Transverse colon (tissue), 3 donors: Measurements from ENCODE around the gene WSCD2.

Source experiments
- CTCF ChIP-seq, 5 experiments: fragments of 200-600 bp in 3 of 5; fragments of 450-650 bp in 2 of 5; sonication (generic) in 3 of 5; IDR thresholded peaks; 1 replicate in 2 of 5; 2 replicates in 3 of 5; pipeline ENCODE4 v1.5.1; 2016 to 2017; ENCODE audit warnings: antibody characterized with exemption in 5 of 5, inconsistent platforms in 3 of 5, mild to moderate bottlenecking in 2 of 5, moderate library complexity in 1 of 5
- EP300 ChIP-seq: sonication (generic); formaldehyde crosslinking; IDR thresholded peaks from one replicate; pipeline ENCODE4 v1.6.1; 2017; ENCODE audit warnings: antibody characterized with exemption, low read depth

GRCh38 chr12:108170164-108170563 is 41.1 kb downstream of the WSCD2 start:
- TF ChIP-seq CTCF (IDR thresholded peaks at IDR 0.05) (no peak), EP300 (no peak)
